Breast epithelium (tissue), 3 donors: Measurements from ENCODE around the gene LMNA.
A peak's percentile ranks its signal among the peaks of the same experiment; 100 is the strongest.

ENCODE experiments used
- CTCF ChIP-seq, 3 donors: fragments of 450-650 bp; IDR thresholded peaks; one replicate each; pipeline ENCODE4 v1.5.1; 2016 to 2017; ENCODE audit warnings: antibody characterized with exemption in 3 of 3, mild to moderate bottlenecking in 3 of 3, moderate library complexity in 3 of 3
- POLR2A ChIP-seq: fragments of 450-650 bp; IDR thresholded peaks from one replicate; pipeline ENCODE4 v1.6.1; 2016; ENCODE audit warnings: antibody characterized with exemption, mild to moderate bottlenecking, moderate library complexity
- POLR2AphosphoS5 ChIP-seq, 3 donors: sonication (generic); formaldehyde crosslinking; IDR thresholded peaks; one replicate each; pipeline ENCODE4 v1.6.1; 2017; ENCODE audit warnings: antibody characterized with exemption in 3 of 3

GRCh38 chr1:156153362-156153761 is 38.9 kb downstream of the LMNA start, which contains the start of gene SEMA4A:
- TF ChIP-seq POLR2A, result no peak
- no peak for TF ChIP-seq CTCF (IDR thresholded peaks at IDR 0.05)
- TF ChIP-seq POLR2AphosphoS5 (IDR thresholded peaks at IDR 0.05), result peak in 1 of 3 donors; percentile 22
